HG03378 (cell line): ENCODE results near the gene PXYLP1.
A peak's percentile ranks its signal among the peaks of the same experiment; 100 is the strongest.
"Not testable (repeated sequence)": the region's sequence is repeated elsewhere in the genome, so short reads cannot be mapped to it uniquely, and the experiment has no call there.

Source experiments
- ATAC-seq: cut with Tn5 transposase; IDR thresholded peaks from one replicate; pipeline ENCODE4 v1.9.1; 2021; ENCODE audit warnings: mild to moderate bottlenecking, moderate library complexity; ENCODE audit not compliant: unreplicated experiment

PXYLP1 gene

DNA sequence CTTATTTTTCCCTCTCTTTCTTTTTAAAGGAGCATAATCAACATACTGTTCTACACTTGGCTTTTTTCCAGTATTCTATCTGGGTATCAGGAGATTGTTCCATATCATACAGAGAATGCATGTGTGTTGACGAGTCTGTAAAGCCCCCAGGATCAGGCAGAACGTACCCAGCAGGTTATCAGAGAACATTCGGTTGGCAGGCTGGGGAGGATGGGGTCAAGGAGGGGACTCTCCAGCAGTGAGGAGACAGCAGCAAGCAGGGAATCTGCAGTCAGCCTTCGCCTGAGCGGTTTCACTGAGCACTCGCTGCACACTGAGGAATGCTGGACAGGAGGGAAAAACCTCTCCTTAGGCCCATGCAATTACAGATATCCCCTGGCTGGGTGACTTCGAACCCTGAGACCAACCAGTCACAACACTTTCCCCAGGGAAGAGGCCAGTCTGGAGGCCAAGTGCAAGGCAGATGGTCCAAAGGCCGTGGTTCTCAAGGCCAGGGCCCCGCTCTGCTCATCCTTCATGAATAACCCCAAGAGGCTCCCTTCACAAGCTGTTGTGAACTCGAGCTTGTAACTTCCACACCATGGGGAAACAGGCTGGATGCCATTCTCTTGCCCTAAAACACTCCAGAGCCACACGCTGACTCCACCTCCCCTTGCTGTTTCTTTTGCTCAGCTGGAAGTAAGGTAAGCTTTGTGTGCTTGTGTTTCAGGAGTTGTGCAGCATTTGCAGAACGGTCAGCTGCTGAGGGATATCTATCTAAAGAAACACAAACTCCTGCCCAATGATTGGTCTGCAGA is 60.1 kb downstream of the PXYLP1 start:
- ATAC-seq = no peak

DNA sequence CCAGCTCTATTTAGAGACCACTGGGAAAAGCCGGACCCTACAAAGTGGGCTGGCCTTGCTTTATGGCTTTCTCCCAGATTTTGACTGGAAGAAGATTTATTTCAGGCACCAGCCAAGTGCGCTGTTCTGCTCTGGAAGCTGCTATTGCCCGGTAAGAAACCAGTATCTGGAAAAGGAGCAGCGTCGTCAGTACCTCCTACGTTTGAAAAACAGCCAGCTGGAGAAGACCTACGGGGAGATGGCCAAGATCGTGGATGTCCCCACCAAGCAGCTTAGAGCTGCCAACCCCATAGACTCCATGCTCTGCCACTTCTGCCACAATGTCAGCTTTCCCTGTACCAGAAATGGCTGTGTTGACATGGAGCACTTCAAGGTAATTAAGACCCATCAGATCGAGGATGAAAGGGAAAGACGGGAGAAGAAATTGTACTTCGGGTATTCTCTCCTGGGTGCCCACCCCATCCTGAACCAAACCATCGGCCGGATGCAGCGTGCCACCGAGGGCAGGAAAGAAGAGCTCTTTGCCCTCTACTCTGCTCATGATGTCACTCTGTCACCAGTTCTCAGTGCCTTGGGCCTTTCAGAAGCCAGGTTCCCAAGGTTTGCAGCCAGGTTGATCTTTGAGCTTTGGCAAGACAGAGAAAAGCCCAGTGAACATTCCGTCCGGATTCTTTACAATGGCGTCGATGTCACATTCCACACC is 60.9 kb downstream of the PXYLP1 start:
- no peak for ATAC-seq

DNA sequence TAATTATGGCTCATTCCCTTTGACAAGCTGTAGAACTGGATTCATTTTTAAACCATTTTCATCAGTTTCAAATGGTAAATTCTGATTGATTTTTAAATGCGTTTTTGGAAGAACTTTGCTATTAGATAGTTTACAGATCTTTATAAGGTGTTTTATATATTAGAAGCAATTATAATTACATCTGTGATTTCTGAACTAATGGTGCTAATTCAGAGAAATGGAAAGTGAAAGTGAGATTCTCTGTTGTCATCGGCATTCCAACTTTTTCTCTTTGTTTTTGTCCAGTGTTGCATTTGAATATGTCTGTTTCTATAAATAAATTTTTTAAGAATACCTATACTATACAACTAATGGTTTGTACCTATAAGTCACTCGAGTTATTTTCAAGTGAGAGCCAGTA is 62.7 kb downstream of the PXYLP1 start:
- ATAC-seq = no peak

DNA sequence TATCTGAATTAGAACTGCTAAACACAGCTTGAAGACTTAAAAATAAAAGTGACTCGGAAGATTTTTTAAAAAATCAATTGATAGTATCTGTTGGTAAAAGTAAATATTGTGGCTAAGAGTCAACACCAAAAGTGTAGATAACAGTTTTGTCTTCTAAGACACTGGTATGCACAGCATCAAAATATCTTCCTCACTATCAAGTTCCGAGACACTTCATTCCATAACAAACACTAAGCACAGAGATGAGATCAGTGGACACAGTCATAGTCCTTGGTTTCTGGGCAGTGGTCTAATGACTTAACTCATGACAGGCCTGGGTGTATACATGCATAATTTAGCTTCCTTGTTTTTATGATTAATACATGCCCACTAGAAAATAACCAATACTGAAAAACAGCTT is 63.2 kb downstream of the PXYLP1 start:
- no peak for ATAC-seq

DNA sequence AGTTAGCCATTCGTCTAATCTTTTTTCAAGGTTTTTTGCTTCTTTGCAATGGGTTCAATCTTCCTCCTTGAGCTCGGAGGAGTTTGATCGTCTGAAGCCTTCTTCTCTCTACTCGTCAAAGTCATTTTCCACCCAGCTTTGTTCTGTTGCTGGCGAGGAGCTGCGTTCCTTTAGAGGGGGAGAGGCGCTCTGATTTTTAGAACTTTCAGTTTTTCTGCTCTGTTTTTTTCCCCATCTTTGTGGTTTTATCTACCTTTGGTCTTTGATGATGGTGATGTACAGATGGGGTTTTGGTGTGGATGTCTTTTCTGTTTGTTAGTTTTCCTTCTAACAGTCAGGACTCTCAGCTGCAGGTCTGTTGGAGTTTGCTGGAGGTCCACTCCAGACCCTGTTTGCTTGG is 68.8 kb downstream of the PXYLP1 start:
- ATAC-seq = not testable (repeated sequence)

DNA sequence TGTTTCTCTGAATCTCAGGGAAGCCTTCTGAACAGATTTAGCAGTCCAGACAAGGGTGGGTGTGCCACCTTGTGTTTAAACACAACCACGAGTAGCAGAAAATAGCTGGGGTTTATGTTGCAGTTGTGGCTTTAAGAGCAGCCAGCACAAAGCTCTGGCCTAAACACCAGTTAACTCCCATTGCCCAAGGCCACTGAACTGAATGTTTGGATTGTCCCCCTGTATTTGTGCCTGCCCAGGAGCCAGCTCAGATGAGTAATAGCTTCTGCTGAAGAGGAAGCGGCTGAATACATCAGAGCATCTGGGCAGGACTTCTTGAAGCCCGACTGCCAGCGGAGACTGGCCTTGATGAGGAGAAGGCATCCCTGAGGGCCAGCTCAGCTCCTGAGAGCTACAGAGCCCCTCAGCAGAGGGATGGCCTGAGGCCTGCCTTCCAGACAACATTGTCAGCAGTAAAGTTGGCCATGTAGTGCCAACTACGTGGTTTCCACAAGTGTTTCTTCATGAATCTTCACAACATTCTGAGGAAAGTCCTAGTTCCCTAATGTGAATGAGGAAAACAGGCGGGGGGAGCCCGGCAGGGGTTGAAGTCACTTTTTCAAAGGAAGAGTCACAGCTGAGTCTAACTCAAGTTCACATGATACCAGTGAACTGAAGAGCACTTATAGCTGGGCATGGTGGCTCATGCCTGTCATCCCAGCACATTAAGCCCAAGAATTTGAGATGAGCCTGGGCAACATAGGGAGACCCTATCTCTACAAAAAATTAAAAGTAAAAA is 70.9 kb downstream of the PXYLP1 start:
- no peak for ATAC-seq

DNA sequence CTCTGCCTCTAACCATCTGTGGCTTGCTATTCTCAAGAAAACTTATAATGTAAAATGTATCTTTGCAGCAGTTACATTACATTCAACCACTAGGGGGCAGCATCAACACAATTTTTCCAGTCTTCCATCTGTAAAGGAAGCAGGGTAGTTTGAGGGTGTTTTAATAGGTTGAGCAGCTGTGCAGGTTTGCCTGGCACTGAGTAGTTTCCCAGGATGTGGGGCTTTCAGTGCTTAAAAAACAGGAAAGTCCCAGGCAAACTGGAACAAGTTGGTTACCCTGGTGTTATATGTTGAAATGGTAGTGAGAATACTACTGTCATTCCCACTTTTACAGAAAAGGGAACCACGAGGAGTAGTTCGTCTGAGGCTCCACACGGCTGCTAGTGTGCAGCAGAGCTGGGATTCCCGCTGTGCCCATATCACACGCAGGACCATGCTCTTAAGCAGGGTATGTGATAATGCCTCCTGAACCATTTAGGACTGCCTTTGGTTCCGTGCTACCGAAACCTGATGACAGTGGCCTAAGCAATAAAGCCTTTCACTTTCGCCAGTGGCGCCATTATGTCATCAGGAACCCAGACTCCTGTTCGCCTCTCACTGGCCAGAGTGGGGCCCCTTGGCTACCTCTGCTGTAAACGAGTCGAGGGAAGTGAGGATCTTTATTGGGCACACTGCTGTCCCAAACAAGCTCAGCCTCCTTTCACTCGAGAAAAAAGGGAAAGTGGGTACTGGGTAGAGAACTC is 72.0 kb downstream of the PXYLP1 start:
- peak; percentile 66 for ATAC-seq

DNA sequence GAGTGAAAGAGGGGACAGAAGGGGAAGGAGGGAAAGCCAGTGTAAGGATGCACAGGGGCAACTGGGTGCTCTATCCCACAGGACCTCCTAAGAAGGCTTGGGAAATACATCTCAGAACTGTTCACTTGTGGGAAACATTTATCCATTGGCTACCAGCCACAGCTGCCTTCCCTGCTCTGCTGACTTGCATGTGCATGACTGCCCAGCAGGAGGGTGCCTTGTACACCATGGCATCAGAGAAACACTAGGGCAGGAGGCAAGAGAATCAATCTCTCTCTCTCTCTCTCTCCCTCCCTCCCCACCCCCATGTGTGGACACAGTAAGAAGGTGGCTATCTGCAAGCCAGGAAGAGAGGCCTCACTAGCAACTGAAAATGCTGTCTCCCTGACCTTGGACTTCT is 73.8 kb downstream of the PXYLP1 start:
- no peak for ATAC-seq

DNA sequence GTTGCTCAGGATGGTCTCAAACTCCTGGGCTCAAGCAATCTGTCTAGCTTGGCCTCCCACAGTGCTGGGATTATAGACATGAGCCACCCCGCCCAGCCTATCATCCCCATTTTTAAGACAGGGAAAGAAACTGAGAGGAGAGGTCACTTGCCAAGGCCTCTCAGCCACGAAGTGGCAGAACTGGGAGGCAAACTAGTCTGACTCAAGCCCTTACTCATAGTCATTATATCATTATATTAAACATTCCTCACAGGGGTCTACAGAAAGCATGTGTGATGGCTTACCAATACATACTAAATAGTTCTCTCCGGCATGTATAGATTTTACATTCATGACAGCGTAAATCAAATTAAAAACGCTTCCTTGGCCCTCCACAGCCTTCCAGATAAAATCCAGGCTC is 74.7 kb downstream of the PXYLP1 start:
- no peak for ATAC-seq

DNA sequence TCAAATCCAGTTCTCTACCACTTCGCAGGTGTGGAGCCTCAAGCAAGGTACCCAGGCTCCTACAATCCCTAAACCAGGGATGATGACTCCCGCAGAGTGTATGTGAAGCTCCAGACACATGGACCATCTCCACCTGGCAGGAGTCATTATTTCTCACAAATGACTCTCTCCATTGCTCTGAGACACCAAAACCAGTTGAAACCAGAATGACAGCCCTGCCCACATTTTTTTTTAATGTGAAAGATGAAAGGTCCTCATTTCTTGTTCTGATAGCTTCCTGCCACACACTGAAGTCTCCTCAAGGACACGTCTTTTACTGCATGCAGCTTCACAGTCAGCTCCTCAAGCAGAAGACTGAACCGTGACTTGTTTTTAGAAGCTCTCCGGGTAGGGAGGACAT is 75.3 kb downstream of the PXYLP1 start:
- ATAC-seq = no peak

DNA sequence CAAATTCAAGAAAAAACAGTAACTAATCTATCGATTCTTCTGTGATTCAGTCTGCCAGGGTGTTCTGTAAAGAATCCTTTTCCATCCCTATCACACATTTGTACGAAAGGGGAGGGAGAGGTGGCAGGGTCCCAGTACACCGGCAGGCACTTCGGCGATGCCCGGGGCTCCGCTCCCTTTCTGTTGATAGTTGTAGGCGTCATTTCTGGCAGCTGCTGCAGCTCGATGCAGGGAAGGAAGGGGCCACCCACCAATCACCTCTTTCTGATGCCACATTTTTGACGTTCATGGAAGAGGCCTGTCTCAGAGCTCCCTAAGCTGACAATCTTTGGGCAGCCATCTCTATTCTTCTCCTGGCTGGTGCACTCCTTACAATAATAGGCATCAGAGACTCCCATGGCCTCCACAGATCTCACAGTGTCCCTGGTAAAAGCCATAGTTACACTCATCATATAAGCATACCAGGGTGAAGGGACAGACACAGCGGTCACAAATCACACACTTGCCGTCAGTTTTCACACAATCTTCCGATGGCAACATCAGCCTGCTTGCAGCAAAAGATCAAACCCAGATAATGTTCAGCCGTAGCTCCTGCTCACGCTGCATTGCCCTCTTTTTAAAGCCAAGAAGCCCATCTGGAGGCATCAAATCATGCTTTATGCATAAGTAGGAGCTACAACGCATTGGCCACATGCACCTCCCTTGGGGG is 75.9 kb downstream of the PXYLP1 start:
- no peak for ATAC-seq

DNA sequence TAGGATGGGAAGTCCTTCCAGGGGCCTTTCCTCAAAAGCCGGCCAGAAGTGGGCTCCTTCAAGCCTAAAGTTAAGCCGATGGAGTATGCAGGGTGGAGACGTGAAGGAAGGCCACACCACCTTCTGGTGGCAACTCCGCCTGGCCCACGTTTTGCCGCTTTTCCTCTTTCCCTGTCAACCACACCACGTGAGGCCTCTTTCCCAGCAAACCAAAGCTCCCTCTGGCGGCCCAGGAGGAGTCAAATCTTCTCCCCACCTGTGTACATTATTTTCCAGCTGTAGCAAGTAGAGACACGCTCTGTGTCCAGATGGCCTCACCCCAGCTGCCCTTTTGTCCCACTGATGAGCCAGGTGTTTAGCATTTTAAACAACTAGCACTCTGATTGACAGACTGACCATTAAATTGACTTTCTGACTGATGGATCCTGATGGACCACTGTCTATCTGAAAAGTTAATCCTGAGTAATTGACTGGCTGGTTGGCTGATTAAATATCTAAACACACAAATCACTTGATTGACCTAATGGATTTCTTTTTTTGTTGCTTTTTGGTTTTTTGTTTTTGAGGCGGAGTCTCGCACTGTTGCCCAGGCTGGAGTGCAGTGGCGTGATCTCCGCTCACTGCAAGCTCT is 77.1 kb downstream of the PXYLP1 start:
- no peak for ATAC-seq

DNA sequence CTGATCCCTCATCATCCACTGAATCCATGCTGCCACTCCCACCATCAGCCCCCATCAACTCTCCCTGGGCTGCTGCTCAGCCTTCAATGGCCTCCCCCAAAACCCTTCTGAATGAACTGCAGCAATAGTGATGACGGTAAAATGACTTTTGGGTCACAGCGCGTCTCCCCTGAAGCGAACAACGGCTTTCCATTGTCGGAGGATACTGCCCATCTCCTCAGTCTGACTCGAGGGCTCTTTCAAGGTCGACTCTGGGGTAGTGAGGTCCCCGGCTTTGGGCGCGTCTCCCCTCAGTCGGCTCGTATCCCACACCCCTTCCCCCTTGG is 79.5 kb downstream of the PXYLP1 start:
- no peak for ATAC-seq

DNA sequence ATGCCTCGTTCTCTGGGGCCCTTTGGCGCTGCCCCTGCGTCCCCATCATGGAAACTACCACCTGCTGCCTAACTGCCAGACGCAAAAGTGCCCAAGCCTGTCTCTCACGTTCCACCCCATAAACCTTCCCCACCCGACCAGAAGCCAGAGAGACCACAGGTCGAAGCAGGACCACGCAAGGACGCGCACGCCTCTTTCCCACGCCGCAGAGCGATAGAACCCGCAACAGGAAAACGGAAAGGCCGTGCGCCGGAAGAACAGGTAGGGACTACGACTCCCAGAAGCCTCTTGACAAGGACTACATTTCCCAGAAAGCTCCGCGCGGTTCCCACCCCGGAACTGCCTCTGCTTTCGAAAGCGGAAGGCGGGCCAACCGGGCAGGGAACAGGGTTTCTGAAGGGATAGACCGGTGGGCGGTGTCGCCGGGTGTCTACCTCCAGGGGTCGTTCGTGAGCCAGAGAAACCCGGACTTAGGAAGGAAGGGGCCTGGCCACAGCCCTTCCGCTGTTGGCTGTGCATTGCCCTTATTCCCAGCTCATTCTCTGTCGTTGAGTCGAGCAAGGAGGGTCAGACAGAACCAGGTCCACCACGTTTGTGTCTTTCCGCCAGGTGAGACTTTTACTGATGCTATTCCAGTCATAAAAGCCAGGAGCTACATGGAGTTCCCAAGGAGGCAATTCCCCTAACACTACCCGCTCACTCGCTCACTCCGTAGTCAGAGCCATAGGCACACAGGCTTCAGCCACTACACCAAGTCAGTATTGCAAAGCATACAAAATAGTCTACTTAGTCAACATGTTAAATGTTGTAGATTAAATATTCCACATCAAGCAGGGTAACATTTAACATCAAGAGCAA is 80.1 kb downstream of the PXYLP1 start:
- ATAC-seq = peak; percentile 96

DNA sequence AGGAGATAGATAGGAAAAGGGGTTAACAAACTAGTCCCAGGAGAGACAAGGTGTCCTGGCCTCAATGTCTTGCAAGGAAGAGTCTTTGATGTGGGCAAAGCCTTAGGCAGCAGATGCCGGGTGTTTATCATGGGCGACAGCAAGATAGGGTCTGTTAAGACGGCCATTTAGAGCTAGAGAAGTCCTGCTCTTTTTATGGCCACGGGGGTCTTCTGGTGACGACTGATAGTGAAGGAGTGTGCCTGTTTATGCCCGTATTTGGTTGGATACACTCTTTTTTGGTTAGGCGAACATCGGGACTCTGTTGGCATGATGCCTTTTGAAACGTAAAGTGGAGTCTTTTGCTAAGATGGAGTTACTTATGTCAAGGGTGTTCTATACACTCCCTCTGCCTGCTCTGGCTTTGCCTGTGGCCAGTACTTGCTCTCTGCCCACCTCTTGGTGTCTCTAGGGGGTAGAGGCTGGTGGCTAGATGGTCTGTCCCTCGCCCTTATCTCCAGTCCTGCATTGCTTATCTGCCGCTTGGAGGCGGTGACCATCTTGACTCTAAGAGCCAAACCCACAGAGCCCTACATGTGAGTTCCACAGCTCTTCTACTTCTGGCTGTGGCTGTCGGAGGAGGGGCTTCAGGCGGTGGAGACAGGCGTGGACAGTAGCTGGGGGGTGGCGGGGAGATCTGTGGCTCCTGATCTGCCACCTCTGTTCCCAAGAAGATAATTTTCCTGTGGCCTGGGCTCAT is 80.9 kb downstream of the PXYLP1 start:
- no peak for ATAC-seq

DNA sequence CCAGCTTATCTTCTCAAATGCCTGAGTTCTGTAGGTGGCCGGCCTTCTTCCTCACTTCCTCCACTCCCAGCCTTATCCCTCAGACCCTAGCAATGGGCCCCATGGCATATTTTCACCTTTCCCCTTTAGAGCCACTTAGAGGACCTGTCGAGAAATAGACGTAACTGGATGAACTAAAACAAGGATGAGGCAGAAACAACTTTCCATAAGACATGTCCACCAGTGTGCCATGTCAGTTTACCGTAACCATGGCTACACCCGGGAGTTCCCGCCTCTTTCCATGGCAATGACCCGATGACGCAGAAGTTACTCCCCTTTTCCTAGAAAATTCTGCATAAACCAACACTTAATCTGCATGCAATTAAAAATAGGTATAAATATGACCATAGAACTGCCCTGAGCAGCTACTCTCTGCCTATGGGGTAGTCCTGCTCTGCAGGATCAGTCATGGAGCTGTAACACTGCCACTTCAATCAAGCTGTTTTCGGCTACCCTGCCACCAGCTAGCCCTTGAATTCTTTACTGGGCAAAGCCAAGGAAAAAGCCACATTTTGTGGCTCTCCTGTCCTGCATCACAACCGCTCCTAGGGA is 81.6 kb downstream of the PXYLP1 start:
- ATAC-seq = no peak

DNA sequence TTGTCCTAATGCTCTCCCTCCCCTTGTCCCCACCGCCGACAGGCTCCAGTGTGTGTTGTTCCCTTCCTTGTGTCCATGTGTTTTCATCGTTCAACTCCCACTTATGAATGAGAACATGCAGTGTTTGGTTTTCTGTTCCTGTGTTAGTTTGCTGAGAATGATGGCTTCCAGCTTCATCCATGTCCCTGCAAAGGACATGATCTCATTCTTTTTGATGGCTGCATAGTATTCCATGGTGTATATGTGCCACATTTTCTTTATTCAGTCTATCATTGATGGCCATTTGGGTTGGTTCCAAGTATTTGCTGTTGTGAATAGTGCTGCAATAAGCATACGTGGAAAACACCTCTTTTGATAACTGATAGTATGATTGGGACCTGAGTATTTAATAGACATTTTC is 82.8 kb downstream of the PXYLP1 start:
- not testable (repeated sequence) for ATAC-seq

DNA sequence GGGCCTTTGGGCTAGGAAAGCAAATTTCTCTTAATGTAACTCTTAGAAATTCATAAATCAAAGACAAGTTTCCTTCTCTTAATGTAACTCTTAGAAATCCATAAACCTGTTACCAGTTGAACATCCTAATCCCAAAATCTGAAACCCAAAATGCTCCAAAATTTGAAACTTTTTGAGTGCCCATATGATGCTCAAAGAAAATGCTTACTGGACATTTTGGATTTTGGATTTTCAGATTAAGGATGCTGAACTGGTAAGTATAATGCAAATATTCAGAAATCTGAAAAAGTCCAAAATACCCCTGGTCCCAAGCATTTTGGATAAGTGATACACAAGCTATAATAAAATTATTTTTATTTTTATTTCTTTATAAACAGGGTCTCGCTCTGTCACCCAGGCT is 85.2 kb downstream of the PXYLP1 start:
- ATAC-seq = no peak
